ENCODE data around the gene PTPRG.

- TF ChIP-seq, protein P1, sequence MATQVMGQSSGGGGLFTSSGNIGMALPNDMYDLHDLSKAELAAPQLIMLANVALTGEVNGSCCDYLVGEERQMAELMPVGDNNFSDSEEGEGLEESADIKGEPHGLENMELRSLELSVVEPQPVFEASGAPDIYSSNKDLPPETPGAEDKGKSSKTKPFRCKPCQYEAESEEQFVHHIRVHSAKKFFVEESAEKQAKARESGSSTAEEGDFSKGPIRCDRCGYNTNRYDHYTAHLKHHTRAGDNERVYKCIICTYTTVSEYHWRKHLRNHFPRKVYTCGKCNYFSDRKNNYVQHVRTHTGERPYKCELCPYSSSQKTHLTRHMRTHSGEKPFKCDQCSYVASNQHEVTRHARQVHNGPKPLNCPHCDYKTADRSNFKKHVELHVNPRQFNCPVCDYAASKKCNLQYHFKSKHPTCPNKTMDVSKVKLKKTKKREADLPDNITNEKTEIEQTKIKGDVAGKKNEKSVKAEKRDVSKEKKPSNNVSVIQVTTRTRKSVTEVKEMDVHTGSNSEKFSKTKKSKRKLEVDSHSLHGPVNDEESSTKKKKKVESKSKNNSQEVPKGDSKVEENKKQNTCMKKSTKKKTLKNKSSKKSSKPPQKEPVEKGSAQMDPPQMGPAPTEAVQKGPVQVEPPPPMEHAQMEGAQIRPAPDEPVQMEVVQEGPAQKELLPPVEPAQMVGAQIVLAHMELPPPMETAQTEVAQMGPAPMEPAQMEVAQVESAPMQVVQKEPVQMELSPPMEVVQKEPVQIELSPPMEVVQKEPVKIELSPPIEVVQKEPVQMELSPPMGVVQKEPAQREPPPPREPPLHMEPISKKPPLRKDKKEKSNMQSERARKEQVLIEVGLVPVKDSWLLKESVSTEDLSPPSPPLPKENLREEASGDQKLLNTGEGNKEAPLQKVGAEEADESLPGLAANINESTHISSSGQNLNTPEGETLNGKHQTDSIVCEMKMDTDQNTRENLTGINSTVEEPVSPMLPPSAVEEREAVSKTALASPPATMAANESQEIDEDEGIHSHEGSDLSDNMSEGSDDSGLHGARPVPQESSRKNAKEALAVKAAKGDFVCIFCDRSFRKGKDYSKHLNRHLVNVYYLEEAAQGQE (IDR thresholded peaks at IDR 0.05; ENCODE audit: low read depth) = no peak
- TF ChIP-seq TAF1 (IDR thresholded peaks at IDR 0.05; ENCODE audit: low read depth) = no peak
- no peak for TF ChIP-seq EP300 (IDR thresholded peaks at IDR 0.05; ENCODE audit: borderline replicate concordance)
- TF ChIP-seq NFIC (IDR thresholded peaks at IDR 0.05) = no peak
- TF ChIP-seq CEBPB (IDR thresholded peaks at IDR 0.05) = no peak
- TF ChIP-seq YY1 (IDR thresholded peaks at IDR 0.05; ENCODE audit: low read depth) = no peak
- TF ChIP-seq RAD21 (IDR thresholded peaks at IDR 0.05; ENCODE audit: low read depth) = no peak
- TF ChIP-seq EGR1 (IDR thresholded peaks at IDR 0.05) = no peak
- TF ChIP-seq FOXM1 (IDR thresholded peaks at IDR 0.05; ENCODE audit: borderline replicate concordance, low read depth) = no peak
- no peak for TF ChIP-seq TEAD4 (IDR thresholded peaks at IDR 0.05)
- TF ChIP-seq MAX (IDR thresholded peaks at IDR 0.05) = no peak
- no peak for TF ChIP-seq ZBTB7A (IDR thresholded peaks at IDR 0.05; ENCODE audit: low read depth)
These were observed 606.3 kb downstream of the PTPRG start for GRCh38 chr3:62167566-62168262.
